PFSK-1 (cell line): Measurements from ENCODE around the gene KPNB1.

Experiments used
- POLR2AphosphoS5 ChIP-seq: IDR thresholded peaks from 2 replicates; pipeline ENCODE4 v1.6.1; 2012; ENCODE audit warnings: low read depth, mild to moderate bottlenecking, control low read depth, low read length, moderate library complexity
- TAF1 ChIP-seq: IDR thresholded peaks from 2 replicates; pipeline ENCODE4 v1.6.1; 2012; ENCODE audit warnings: low read length, control low read depth, borderline replicate concordance; ENCODE audit not compliant: insufficient read depth

DNA sequence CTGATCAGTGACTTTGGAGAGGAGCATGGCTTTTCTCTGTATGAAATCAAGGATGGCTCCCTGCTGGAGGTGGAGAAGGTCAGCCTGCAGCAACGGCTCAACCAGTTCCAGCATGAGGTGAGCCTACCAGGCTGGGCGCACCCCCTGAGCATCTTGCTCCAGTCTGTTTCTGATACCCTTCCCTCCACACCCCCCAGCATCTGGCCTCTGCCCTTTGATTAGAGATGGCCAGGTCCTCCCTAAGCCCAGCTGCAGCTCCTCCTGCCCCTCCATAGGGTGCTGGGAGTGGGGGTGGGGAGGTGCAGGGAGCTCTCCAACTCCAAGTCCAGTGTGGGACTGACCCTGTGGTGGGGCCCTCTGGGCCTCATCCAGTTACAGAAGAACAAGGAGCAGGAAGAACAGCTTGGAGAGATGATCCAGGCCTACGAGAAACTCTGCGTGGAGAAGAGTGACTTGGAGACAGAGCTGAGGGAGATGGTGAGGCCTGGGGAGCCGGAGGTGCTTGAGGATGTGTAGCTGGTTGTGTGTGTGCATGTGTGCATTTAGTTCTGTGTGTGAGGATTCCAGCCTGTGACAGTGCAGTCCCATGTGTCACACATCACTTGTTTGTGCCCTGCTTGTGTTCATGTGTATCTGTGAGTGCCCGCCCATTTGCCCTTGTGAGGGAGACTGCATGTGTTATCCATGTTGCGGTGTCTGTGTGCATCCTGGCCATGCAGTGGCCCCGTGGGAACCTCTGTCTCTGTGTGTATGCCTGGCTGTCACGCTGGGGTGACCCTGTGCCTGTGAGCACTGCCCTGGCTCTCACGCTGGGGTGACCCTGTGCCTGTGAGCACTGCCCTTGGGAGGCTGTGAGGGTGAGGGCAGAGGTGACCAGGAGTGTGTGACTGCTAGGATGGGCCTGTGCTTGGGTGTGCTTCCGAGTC lies 47.3 kb downstream of the KPNB1 start:
- TF ChIP-seq POLR2AphosphoS5 (no peak), TAF1 (no peak)
